VCaP (cell line): ENCODE measurements around the gene PLCB1.

Experiments used
- H3K27ac ChIP-seq: fragments of 450-650 bp; 2 replicates; pipeline ENCODE4 v1.5.1; 2017
- CTCF ChIP-seq: fragments of 450-650 bp; conservative IDR thresholded peaks from 2 replicates; pipeline ENCODE4 v1.5.1; 2017; ENCODE audit warnings: mild to moderate bottlenecking, moderate library complexity

Gene PLCB1

GRCh38 chr20:8260837-8261251 is 128.8 kb downstream of the PLCB1 start:
- TF ChIP-seq CTCF = no peak
- no peak overlapping the region for H3K27ac ChIP-seq

- no peak for TF ChIP-seq CTCF
- H3K27ac ChIP-seq = no peak overlapping the region
Measured at GRCh38 chr20:8262721-8263120, 130.7 kb downstream of the PLCB1 start.

DNA sequence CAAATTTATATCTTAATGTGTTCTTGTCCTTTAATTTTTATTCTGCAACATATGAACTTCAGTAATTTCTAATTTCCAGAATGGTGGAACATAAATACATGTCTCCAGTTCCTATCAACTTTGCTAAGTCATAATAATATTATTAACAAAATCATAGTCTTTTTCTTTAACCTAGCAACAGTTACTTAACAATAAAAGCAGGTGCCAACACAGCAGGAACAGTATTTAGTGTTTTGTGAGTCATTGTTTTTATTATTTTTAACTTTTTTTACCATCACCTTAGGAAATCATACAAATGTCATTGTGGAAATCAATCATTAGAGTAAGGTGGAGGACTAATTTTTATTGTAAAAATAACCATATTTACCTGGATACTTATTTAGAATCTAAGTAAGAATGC is 133.5 kb downstream of the PLCB1 start:
- H3K27ac ChIP-seq = no peak overlapping the region
- TF ChIP-seq CTCF = no peak

- H3K27ac ChIP-seq = no peak overlapping the region
- TF ChIP-seq CTCF = no peak
Measured at GRCh38 chr20:8267009-8267408, 134.9 kb downstream of the PLCB1 start.

DNA sequence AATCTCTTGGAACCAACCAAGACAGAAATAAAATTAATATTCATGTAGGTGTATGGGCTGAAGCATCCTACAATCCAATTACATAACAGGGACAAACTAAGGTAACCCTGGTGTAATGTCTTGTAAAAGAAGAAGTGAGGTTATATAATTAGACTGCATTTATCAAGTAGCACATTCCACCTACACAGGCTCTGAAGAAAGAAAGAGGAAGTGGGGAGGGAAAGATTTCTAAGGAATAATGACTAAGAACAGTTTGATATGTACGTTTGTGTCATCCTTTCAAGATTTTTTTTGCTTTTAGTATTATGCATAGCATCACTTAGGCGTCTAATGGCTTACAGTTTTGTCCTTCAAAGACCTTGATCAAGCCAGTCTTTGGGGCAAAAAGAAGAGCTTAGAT is 139.7 kb downstream of the PLCB1 start:
- TF ChIP-seq CTCF = no peak
- no peak overlapping the region for H3K27ac ChIP-seq

DNA sequence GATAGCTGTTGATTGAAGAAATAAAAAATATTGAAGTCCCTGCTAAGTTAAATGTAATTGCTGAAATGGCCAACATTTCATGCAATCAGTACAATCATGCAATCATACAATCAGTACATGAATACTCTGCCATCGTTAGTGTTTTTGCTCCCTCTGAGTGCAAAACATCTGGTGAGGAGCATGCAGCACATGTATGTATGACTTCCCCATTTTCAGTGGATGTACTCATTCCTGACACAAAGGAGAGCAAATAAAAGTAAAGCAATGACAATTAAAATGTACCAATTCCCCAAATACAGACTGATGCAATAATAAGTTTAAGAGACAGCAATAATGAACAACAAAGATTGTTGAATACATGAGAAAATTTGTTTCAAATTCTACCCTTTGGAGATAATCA is 140.7 kb downstream of the PLCB1 start:
- no peak overlapping the region for H3K27ac ChIP-seq
- TF ChIP-seq CTCF = no peak

GRCh38 chr20:8284902-8285301 is 152.8 kb downstream of the PLCB1 start:
- H3K27ac ChIP-seq = peak overlapping the region; percentile 4; the same call in 1 of the 2 replicates

More at GRCh38 chr20:8284902-8285301, 152.8 kb downstream of the PLCB1 start:
- no peak for TF ChIP-seq CTCF
